Adrenal gland (tissue), 12 donors: ENCODE results near the gene ABCF1. TPM values are rescaled to one million over a fixed set of nuclear protein-coding genes. Genes with fewer than 3 reads are reported as not detected.

ENCODE experiments used
- DNase-seq, 7 donors: peaks; one replicate each; pipeline ENCODE4 v3.0.0-alpha.2; 2019 to 2020
- H3K27ac ChIP-seq, 5 donors: fragments of 200-600 bp; sonication (generic) in 4 of 5; 1 replicate in 3 of 5; 2 replicates in 2 of 5; pipeline versions ENCODE4 v1.5.1 to v1.8.0; 2016 to 2020; ENCODE audit warnings: mild to moderate bottlenecking in 1 of 5
- H3K27me3 ChIP-seq: fragments of 200-600 bp; 2 replicates; pipeline ENCODE4 v1.8.0; 2021
- H3K36me3 ChIP-seq, 2 donors: fragments of 200-600 bp; replicated peaks in 1 of 2; 1 replicate in 1 of 2; 2 replicates in 1 of 2; pipeline versions ENCODE4 v1.5.1 to v1.8.0; 2018 to 2022
- H3K4me1 ChIP-seq, 2 donors: fragments of 200-600 bp; replicated peaks in 1 of 2; 1 replicate in 1 of 2; 2 replicates in 1 of 2; pipeline versions ENCODE4 v1.5.1 to v1.8.0; 2018 to 2021
- H3K4me3 ChIP-seq, 4 donors: fragments of 200-600 bp; sonication (generic) in 3 of 4; one replicate each; pipeline ENCODE4 v1.5.1; 2016 to 2018
- H3K9me3 ChIP-seq, 3 donors: fragments of 200-600 bp; sonication (generic) in 1 of 3; replicated peaks in 1 of 3; 1 replicate in 2 of 3; 2 replicates in 1 of 3; pipeline versions ENCODE4 v1.5.1 to v1.8.0; 2016 to 2021
- CTCF ChIP-seq, 6 experiments: fragments of 450-650 bp in 4 of 6; fragments of 200-600 bp in 2 of 6; sonication (generic) in 1 of 6; IDR thresholded peaks; 1 replicate in 5 of 6; 2 replicates in 1 of 6; pipeline versions ENCODE4 v1.5.1 to v1.8.0; 2016 to 2021; ENCODE audit warnings: antibody characterized with exemption in 6 of 6, mild to moderate bottlenecking in 2 of 6, moderate library complexity in 1 of 6
- POLR2A ChIP-seq, 2 donors: fragments of 450-650 bp; IDR thresholded peaks; one replicate each; pipeline ENCODE4 v1.6.1; 2017; ENCODE audit warnings: antibody characterized with exemption in 2 of 2, mild to moderate bottlenecking in 2 of 2, moderate library complexity in 1 of 2
- WGBS, 4 donors: extraction: QIAGEN DNeasy Blood & Tissue Kit in 2 of 4; methylation state at CpG; one replicate each; pipeline versions ENCODE4 v1.1.5 to v1.1.7; 2013 to 2017; 5-methylcytosine and 5-hydroxymethylcytosine counted together
- intact Hi-C, 2 donors: fragments of 100-400 bp; cut with DNase I; formaldehyde crosslinking; loops; one replicate each; pipeline versions ENCODE4 v1.14.1 to v1.15.0; 2022 to 2023
- polyA plus RNA-seq, 3 donors: library from polyadenylated mRNA; stranded (reverse); fragments of 200-250 nt in 2 of 3; fragments of 350-450 nt in 1 of 3; fragmentation: Illumina TruSeq in 1 of 3; extraction: RNeasy Lipid Tissue Mini Kit (QIAGEN cat#74804) in 1 of 3; gene quantifications; one replicate each; pipeline ENCODE4 v1.2.3, GENCODE V29; 2013 to 2014
- total RNA-seq, 9 donors: library from RNA; depleted of rRNA in 4 of 9; stranded (reverse); fragments of >200 nt in 4 of 9; fragments of 120-200 nt in 1 of 9; fragmentation: NEBNext Ultra II Directional in 1 of 9; extraction: Animal tissue kit (Norgen Biotek cat#: 25700) in 1 of 9; gene quantifications; one replicate each; pipeline versions ENCODE4 v1.1.0 to v1.2.4, GENCODE V29; 2013 to 2023
- donor health status: healthy with polysubstance abuse.
- donor health status: Bipolar disorder and iron deficiency.
- donor health status: DM: yes; HTN: yes; CAD: no.
- donor health status: DM: no; HTN: no; CAD: no.
- donor health status: DM: no; HTN: no; CAD: no.
- donor health status: DM: yes; HTN: yes; CAD: no.

Gene ABCF1
- total and polyA plus RNA-seq, 12 donors = 18.7 to 75.2 (median 37.6) TPM

- H3K4me3 ChIP-seq = peak overlapping the region; percentile 29 to 81 (median 67)
- TF ChIP-seq POLR2A (IDR thresholded peaks at IDR 0.05) = peak; percentile 33 to 64
- TF ChIP-seq CTCF (IDR thresholded peaks at IDR 0.05) = peak in 1 of 6 experiments; percentile 9
- peak overlapping the region; percentile 89 to 96 (median 95) for H3K27ac ChIP-seq
- peaks cover 0 to 35% of the 10 kb centered on the region in 2 donors for H3K36me3 ChIP-seq
- WGBS, 4 donors = 0 to 1% (median 1%) methylated on average over 10 of the region's 10 CpGs
- H3K9me3 ChIP-seq = no peaks in the 10 kb centered on the region
- peaks cover 10 to 44% of the 10 kb centered on the region in 2 donors for H3K4me1 ChIP-seq
- DNase-seq = peak in 2 of 7 donors; percentile 40 to 62
- intact Hi-C loops = no loop called here
- no peaks in the 10 kb centered on the region for H3K27me3 ChIP-seq
These were observed 44.9 kb downstream of the ABCF1 start for GRCh38 chr6:30615958-30616810.

GRCh38 chr6:30616811-30617564 lies 45.7 kb downstream of the ABCF1 start, which contains the start of gene PPP1R10:
TSS of gene PPP1R10 (minus strand) at chr6:30617243. CDS start at chr6:30609944, 7,299 bp downstream.
- TF ChIP-seq POLR2A (IDR thresholded peaks at IDR 0.05) (peak; percentile 99), CTCF (IDR thresholded peaks at IDR 0.05) (peak in 2 of 6 experiments; percentile 1 to 3)
- no peaks in the 10 kb centered on the region for H3K27me3 ChIP-seq
- peak within 1 kb of the TSS; percentile 92 to 96 (median 95) for H3K27ac ChIP-seq
- H3K4me3 ChIP-seq = peak within 1 kb of the TSS; percentile 29 to 81 (median 74)
- WGBS, 4 donors = 0 to 1% (median 0%) methylated on average over 40 of the region's 40 CpGs
- H3K4me1 ChIP-seq = peaks cover 10 to 36% of the 10 kb centered on the region in 2 donors
- peak; percentile 99 to 100 (median 100) for DNase-seq
- no peaks in the 10 kb centered on the region for H3K9me3 ChIP-seq
- peaks cover 0 to 43% of the 10 kb centered on the region in 2 donors for H3K36me3 ChIP-seq
- intact Hi-C loops = no loop called here

- intact Hi-C loops = no loop called here
- peak in 1 of 2 donors; percentile 68 for TF ChIP-seq POLR2A (IDR thresholded peaks at IDR 0.05)
- no peak for TF ChIP-seq CTCF (IDR thresholded peaks at IDR 0.05)
- DNase-seq = peak; percentile 96 to 99 (median 99)
- Histone ChIP-seq H3K27me3 (no peaks in the 10 kb centered on the region), H3K4me1 (peaks cover 10 to 29% of the 10 kb centered on the region in 2 donors), H3K36me3 (peaks cover 0 to 50% of the 10 kb centered on the region in 2 donors), H3K27ac (peak within 1 kb of the TSS; percentile 92 to 96 (median 95)), H3K4me3 (peak within 1 kb of the TSS; percentile 29 to 81 (median 74)), H3K9me3 (no peaks in the 10 kb centered on the region)
- 0 to 1% (median 0%) methylated on average over 33 to 34 of the region's 34 CpGs for WGBS, 4 donors
These were observed 46.5 kb downstream of the ABCF1 start, which contains the start of gene MRPS18B for GRCh38 chr6:30617565-30618269. TSS of gene MRPS18B (plus strand) at chr6:30617840. CDS start at chr6:30617866, 26 bp downstream.
